Loucy (cell line): ENCODE data around the gene CYBRD1.

ENCODE experiments used
- CTCF ChIP-seq: fragments of 200-600 bp; sonication (generic); conservative IDR thresholded peaks from 2 replicates; pipeline ENCODE4 v1.5.1; 2014; ENCODE audit warnings: mild to moderate bottlenecking, antibody characterized with exemption, low read length
- EZH2phosphoT487 ChIP-seq: fragments of 200-600 bp; IDR thresholded peaks from 2 replicates; pipeline ENCODE4 v1.6.1; 2018; ENCODE audit warnings: antibody characterized with exemption, mild to moderate bottlenecking, moderate library complexity, borderline replicate concordance

GRCh38 chr2:171487201-171487600, 35.1 kb upstream of the CYBRD1 start:
- TF ChIP-seq CTCF (no peak), EZH2phosphoT487 (no peak)
